ENCODE measurements around the gene SLC16A14. TPM values are rescaled to one million over a fixed set of nuclear protein-coding genes. Genes with fewer than 3 reads are reported as not detected.

Gene SLC16A14
- total and polyA plus RNA-seq, 2 of the 8 experiments (the other 6 are each of a cell fraction or from before 2014, with no cell fraction given): 2.1 to 3.0 TPM

GRCh38 chr2:230052299-230052698 is 16.4 kb downstream of the SLC16A14 start:
- Histone ChIP-seq H3K18ac (ENCODE audit: extremely low read depth, low read length) (no peak overlapping the region), H4K91ac (replicated peaks; ENCODE audit: insufficient read length, low read length) (no peak overlapping the region), H4K8ac (ENCODE audit: extremely low read depth, insufficient read depth, low read length) (no peak overlapping the region), H3K9ac (replicated peaks in 1 of 4; ENCODE audit: extremely low read depth in 1 of 4, low read depth in 3 of 4, low read length in 3 of 4) (no peak overlapping the region), H3K36me3 (ENCODE audit: control insufficient read depth in 2 of 4, insufficient read depth in 4 of 4, low read length in 3 of 4) (no peaks in the 10 kb centered on the region), H3K56ac (replicated peaks; ENCODE audit: insufficient read length, low read depth, low read length) (no peak overlapping the region), H2BK20ac (ENCODE audit: low read length) (no peak overlapping the region), H3K4me2 (ENCODE audit: insufficient read depth in 1 of 2, low read depth in 2 of 2, low read length in 2 of 2) (no peak overlapping the region), H2AFZ (ENCODE audit: low read length) (no peak overlapping the region), H3K27ac (ENCODE audit: low read depth, low read length) (no peak overlapping the region), H3K79me2 (ENCODE audit: control insufficient read depth in 1 of 2, insufficient read depth in 2 of 2, low read length in 2 of 2) (no peaks in the 10 kb centered on the region), H3K14ac (ENCODE audit: insufficient read length) (no peak overlapping the region), H2AK5ac (ENCODE audit: low read depth, low read length) (no peak overlapping the region), H4K20me1 (replicated peaks in 1 of 2; ENCODE audit: control insufficient read depth in 1 of 2, insufficient read depth in 2 of 2, low read length in 2 of 2) (no peaks in the 10 kb centered on the region), H3K23me2 (ENCODE audit: low read depth, low read length) (no peaks in the 10 kb centered on the region), H3K9me3 (ENCODE audit: insufficient read depth in 2 of 2, low read depth in 1 of 2, low read length in 1 of 2) (no peaks in the 10 kb centered on the region), H3K4ac (replicated peaks; ENCODE audit: insufficient read length, low read depth, low read length) (no peak overlapping the region), H3K23ac (ENCODE audit: insufficient read length) (no peak overlapping the region), H2BK5ac (ENCODE audit: low read depth, low read length) (no peak overlapping the region), H2BK12ac (ENCODE audit: low read depth, low read length) (no peak overlapping the region), H2BK15ac (ENCODE audit: low read length) (no peak overlapping the region), H3K27me3 (replicated peaks in 1 of 4; ENCODE audit: control insufficient read depth in 3 of 4, extremely low read depth in 1 of 4, insufficient read depth in 3 of 4, low read length in 3 of 4) (no peaks in the 10 kb centered on the region), H2BK120ac (replicated peaks; ENCODE audit: low read depth, low read length) (no peak overlapping the region), H3K4me3 (ENCODE audit: extremely low read depth in 1 of 4, insufficient read depth in 2 of 4, low read depth in 3 of 4, low read length in 4 of 4) (no peak overlapping the region), H3K79me1 (ENCODE audit: low read depth, low read length) (no peaks in the 10 kb centered on the region), H4K5ac (ENCODE audit: insufficient read length, low read depth, low read length) (no peak overlapping the region), H3K4me1 (replicated peaks in 1 of 4; ENCODE audit: control insufficient read depth in 3 of 4, insufficient read depth in 4 of 4, low read length in 3 of 4) (no peaks in the 10 kb centered on the region)
- FAIRE-seq: no peak
- CTCF ChIA-PET (ENCODE audit: partially characterized antibody): interaction anchor here (2.8 kb wide), 1 partner anchor 15 kb away, joined by 10 read pairs; no protein-coding TSS in a partner anchor
- no peak for DNase-seq (ENCODE audit: low read depth in 1 of 2, low spot score in 2 of 2)
- 87% methylated on average over 2 of the region's 2 CpGs; no CpG with 5 or more reads in 1 of the 2 experiments for WGBS, 2 experiments (ENCODE audit: extremely low coverage in 1 of 2, insufficient coverage in 1 of 2, insufficient read length in 1 of 2, insufficient replicate concordance in 2 of 2, low coverage in 1 of 2, low lambda C conversion rate in 2 of 2, missing lambda C conversion rate in 1 of 2)
- POLR2A ChIA-PET (ENCODE audit: partially characterized antibody): no interaction called here
- no peak for TF ChIP-seq SRF (IDR thresholded peaks at IDR 0.05; ENCODE audit: low read depth, low read length)
- no peak for TF ChIP-seq KDM4A (IDR thresholded peaks at IDR 0.05; ENCODE audit: low read depth, low read length, severe bottlenecking)
- no peak for TF ChIP-seq BRCA1 (IDR thresholded peaks at IDR 0.05; ENCODE audit: low read depth, low read length)
- no peak for TF ChIP-seq TAF1 (IDR thresholded peaks at IDR 0.05; ENCODE audit: low read depth, low read length)
- no peak for TF ChIP-seq NANOG (IDR thresholded peaks at IDR 0.05; ENCODE audit: insufficient read depth, low read depth, low read length, poor library complexity, severe bottlenecking)
- no peak for TF ChIP-seq POU5F1 (IDR thresholded peaks at IDR 0.05; ENCODE audit: low read depth, low read length)
- no peak for TF ChIP-seq NRF1 (IDR thresholded peaks at IDR 0.05; ENCODE audit: low read depth, low read length)
- no peak for TF ChIP-seq SP1 (IDR thresholded peaks at IDR 0.05; ENCODE audit: low read depth, low read length)
- no peak for TF ChIP-seq USF2 (IDR thresholded peaks at IDR 0.05; ENCODE audit: low read length)
- no peak for TF ChIP-seq EP300 (IDR thresholded peaks at IDR 0.05; ENCODE audit: borderline replicate concordance in 1 of 2, low read depth in 2 of 2, low read length in 2 of 2)
- TF ChIP-seq SIX5 (IDR thresholded peaks at IDR 0.05; ENCODE audit: low read depth, low read length): no peak
- TF ChIP-seq SIN3A (conservative IDR thresholded peaks at IDR 0.05 in 1 of 2, IDR thresholded peaks at IDR 0.05 in 1 of 2; ENCODE audit: low read depth in 1 of 2, low read length in 2 of 2): no peak
- TF ChIP-seq GTF2F1 (IDR thresholded peaks at IDR 0.05; ENCODE audit: borderline replicate concordance, low read depth, low read length): no peak
